ENCODE results near the gene ARHGAP10.
A peak's percentile ranks its signal among the peaks of the same experiment; 100 is the strongest.

The ARHGAP10 gene

DNA sequence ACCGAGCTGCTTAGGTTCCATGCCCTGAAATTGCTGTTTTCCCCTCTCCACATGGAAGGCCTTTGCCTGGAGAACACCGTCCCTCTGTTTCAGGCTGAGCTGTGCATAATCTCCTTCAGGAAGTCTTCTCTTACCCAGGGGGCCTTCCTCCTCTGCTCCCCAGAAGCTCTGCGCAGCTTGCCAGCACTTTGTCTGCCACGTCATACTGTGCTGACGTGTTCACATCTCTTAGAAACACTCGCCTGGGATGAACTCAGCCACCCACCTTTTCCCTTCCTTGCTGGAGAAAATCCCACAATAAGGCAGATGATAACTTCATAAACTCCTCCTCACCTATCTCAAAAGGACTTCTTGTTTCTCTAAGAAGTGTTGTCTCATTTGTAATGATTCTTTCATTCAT lies 110.7 kb downstream of the ARHGAP10 start:
- intact Hi-C loops (cut with DNase I): no loop called here
- peak in 7 of 10 donors; percentile 11 to 87 (median 61) for DNase-seq

DNA sequence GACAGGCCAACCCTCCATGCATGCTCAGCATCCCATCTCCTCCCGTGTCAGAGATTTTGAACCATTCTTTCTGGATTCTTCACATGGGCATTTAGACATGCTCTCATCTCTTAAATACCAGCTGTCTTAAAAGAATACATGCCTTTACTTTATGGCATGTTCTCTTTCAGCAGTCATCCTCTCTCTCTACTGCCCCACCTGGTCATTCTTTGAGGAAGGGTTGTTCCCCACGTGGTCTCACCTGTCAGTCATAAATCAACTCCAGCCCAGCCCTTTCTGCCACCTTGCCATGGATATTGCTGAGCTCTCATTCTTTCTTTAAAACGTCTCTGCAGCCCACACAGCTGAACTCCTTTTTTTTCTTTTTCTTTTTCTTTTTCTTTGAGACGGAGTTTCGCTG lies 111.3 kb downstream of the ARHGAP10 start:
- intact Hi-C loops (cut with DNase I): no loop called here
- no peak for DNase-seq

DNA sequence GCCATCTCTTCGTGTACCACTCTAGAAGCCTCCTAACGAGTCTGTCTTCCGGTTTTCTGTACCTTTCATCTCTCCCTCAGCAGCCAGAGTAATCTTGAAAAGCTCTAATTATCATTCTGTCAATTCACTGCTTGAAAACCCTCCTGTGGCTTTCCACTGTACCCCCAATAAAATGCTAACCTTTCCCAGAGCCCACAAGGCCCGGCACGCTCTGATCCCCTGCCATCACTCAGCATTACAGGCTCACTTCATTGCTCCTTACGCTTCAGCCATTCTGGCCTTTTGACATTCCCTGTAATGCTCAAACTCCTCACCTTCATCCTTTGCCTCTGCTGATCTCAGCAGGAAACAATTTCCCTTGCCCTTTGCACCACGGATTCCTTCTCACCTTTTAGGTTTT lies 112.9 kb downstream of the ARHGAP10 start:
- intact Hi-C loops (cut with DNase I): no loop called here
- no peak for DNase-seq

DNA sequence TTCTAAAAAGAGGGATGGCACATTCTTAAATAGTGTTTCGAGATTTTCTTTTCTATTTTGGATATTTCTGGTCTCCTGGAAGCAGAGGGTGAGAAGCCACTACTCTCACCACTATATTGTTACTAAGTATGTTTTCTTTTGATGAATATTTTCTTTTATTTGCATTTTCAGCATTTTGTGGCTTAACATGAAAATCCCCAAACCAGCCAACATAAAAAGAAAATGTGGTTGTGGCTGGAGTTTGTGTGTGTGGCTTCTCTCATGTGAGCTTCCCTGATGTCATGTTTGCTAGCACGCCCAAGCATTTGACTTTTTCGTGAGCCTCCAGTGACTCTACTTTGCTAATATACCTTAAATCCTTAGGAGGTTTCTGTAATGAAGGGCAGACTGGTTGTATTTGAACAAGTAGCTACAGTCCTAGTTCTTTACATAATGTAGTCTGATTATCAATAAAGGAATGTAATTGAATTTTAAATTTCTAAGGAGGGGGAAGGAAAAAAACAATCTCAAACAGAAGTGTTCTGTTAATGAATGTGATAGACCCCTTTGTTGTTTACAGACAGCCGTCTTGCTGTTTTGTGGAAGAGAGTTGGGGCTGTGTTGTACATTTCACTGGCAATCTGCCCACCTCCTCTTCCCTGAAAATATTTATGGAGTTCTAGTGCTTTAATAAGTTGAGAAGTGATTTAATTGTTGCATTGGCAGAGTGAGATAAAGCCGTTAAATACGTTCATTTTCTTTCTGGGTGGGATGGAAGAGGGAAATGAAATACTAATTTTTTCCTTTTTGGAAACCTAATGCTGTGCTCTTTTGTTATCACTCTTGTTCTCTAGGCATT lies 114.6 kb downstream of the ARHGAP10 start:
- no peak for DNase-seq
- intact Hi-C loops (cut with DNase I): no loop called here

DNA sequence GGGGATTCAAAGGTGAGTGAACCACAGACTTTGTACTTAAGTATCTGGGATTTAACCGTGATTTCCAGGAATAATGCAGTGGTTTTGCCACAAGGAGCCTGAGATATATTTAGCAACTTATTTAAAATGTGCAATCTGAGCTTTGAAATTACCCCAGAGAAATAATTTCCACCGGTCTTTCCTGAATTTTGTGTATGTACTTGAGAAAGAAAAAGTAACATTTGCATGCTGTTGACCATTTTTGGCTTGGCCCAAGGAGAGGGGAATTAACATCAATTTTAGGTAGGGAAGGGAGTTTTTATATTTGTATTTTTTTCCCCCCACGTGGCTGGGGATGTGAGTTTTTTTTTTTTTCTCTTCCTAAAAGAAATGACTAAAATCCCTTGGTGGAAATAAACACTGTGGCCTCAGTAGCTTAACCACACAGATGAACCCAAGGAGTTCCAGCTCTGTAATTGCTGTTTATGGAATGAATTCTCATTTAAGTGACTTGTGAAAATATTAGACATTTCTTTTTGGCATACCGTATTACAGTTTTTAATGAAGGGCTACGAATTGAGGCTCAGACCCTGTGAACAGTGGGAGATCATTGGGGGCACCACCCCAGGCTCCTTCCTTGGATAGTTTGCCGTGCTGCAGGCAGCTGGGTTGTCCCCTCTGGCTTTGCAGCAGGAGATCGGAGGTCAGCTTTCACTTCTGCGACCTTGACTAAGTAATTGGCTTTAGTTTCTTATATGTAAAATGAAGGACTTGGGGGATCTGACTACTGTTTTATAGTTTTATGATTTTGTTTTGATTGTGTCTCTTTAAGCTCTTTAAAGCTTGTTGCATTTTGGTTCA lies 116.1 kb downstream of the ARHGAP10 start:
- no peak for DNase-seq
- intact Hi-C loops (cut with DNase I): no loop called here

DNA sequence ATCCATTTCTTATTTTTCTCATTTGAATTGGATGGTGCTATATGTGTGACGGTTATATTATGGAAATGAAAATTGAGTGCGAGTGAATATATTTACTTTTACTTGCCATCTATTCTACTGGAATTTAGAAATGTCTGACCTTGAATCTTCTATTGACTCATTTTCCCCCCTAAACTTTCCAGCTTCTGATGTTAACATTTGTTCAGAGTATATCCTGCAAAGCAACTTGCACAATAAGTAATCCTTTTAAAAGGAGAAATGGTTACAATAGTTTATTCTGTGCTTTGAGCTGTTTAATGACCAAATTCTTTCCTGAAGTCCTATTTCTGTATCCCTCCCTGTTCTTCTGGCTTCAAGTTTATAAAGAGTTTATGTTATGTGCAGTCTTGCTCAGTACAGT lies 116.7 kb downstream of the ARHGAP10 start:
- no peak for DNase-seq
- intact Hi-C loops (cut with DNase I): no loop called here

DNA sequence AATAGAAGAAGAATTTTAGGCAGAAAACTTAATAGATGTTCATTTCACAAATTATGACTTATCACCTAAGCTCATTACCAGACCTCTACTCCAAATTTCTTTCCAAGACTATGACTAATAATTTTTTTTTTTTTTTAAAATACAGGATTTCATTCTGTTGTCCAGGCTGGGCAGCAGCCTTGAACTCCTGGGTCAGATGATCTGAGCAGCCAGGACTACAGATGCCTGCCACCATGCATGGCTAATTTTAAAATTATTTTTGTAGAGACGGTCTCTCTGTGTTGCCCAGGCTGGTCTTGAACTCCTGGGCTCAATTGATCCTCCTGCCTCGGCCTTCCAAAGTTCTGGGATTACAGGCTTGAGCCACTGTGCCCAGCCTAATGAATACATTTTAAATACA lies 119.2 kb downstream of the ARHGAP10 start:
- DNase-seq: no peak
- intact Hi-C loops (cut with DNase I): no loop called here

DNA sequence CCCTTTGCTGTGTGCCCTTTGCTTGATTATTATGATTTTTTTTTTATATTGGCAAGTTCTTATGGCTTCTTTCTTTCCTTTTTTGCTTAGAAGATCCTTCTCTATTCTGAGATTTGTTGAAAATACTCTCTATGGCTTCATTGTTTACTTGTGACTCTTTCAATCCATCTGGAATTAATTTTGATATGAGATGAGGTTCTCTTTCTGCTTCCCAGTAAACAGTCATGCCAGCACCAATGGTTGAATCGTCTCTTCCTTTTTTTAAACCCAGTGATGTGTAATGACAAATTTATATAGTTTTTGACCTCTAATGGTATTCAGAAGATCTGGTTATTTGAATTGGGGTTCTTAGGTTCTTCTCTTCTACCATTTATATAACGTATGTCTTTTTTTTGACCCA lies 121.8 kb downstream of the ARHGAP10 start:
- intact Hi-C loops (cut with DNase I): no loop called here
- DNase-seq: no peak

DNA sequence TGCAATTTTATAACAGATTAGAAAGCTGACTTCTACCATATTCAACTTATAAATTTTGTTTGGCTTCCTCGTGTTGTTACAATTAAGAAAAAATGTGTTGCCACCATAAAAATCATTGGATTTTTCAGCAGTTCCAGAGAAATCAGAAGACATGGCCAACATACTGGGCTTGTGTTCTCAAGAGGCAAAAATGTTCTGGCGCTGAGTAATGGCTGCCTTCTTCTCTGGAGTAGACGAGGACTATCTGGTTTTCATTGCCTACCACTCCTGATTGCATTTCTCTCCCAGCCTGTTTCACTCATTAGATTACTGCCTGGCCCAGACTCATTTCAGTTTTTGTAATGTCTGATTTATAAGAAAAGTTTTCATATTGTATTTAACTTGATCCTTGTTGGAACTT lies 122.3 kb downstream of the ARHGAP10 start:
- intact Hi-C loops (cut with DNase I): no loop called here
- no peak for DNase-seq

DNA sequence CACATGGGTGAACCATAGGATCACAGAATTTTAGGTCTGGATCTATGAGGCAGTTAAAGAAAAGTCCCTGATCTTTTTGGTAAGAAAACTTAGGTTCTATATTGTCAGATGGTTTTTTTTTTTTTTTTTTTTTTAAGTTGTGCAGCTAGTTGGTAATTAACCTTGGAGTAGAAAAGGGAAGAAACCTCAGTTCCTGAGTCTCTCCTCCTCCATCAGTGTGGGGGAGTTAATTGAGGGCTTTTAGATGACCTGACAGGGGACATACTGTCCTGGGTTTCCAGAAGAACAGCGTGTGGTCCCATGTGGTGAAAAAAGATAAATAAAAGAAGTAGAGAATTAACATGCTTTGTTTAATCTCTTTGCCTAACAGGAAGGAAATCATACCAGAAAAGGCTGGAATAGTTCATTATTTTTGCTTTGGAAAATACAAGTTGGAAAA lies 123.7 kb downstream of the ARHGAP10 start:
- intact Hi-C loops (cut with DNase I): no loop called here
- DNase-seq: no peak

DNA sequence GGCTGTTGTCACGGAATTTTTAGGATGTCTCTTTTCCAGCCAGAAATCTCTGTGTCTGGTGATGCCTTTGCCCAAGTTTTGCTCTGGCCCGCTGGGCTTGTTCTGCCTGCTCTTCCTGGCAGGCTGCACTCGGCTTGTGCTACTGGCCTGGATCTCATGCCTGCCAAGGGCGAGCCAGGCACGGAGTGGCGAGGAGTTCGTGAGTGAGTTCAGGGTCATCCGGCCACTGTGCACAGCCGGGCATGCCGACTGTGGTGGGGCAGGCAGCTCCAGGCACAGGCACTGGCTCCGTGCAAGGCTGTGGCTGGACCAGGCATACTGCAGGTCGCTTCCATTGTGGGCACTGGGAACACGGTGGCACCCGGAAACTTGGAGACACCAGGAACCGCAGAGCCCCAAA lies 129.1 kb downstream of the ARHGAP10 start:
- intact Hi-C loops (cut with DNase I): loop anchor here (10.0 kb wide), 2 partner anchors 266 to 746 kb away; no protein-coding TSS in a partner anchor
- DNase-seq: peak in 1 of 10 donors; percentile 77

DNA sequence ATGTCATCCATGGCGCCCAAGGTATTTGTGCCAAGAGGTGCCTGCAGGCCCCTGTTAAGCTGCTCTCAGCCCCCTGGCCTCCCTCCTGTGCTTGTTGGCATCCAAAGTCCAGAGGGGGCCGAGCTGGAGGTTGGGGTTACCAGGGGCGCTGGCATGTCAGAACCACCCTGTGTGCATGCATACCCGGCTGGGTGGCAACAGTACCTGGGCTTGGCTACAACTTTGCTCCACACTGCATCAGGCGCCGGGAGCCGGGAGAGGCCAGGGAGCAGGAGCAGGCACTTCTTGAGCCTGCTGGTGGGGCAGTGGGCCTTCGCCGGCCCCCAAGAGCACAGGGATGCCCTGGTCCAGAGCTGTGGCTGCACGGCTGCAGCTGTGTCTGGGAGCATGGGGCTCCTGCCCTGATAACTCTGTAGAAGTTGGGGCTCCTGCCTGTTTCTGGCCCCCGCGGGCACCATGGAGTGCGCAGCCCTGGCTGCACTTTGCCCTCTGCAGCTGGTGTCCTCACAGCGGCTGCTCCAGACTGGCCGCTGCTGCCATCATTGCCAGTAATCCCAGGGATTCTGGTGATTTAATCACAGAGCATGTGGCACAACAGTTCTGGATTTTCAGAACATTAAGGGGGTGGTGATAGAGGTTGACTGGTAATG lies 130.3 kb downstream of the ARHGAP10 start:
- peak in 2 of 10 donors; percentile 55 to 83 for DNase-seq
- intact Hi-C loops (cut with DNase I): loop anchor here (10.0 kb wide), 2 partner anchors 267 to 747 kb away; no protein-coding TSS in a partner anchor

DNA sequence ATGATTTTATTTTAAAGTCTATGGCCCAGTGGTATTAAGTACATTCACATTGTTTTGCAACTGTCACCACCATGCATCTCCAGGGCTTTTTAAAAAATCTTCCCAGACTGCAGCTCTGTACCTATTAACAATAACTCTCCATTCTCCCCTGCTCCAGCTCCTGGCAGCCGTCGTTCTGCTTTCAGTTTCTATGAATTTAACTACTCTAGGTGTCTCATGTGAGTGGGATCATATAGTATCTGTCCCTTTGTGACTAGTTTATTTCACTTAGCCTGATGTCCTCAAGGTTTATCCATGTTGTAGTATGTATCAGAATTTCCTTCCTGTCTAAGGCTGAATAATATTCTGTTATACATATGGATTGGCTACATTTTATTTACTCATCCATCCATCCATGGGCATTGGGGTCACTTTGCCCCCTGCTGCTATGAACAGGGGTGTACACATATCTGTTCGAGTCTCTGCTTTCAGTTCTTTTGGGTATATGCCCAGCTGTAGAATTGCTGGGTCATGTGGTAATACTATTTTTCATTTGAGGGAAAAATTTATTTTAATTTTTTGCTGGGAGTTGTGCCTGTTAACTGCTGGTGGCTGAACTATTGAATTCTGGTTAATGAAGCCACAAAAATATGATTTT lies 131.3 kb downstream of the ARHGAP10 start:
- intact Hi-C loops (cut with DNase I): loop anchor here (10.0 kb wide), 2 partner anchors 268 to 748 kb away; no protein-coding TSS in a partner anchor
- DNase-seq: no peak

DNA sequence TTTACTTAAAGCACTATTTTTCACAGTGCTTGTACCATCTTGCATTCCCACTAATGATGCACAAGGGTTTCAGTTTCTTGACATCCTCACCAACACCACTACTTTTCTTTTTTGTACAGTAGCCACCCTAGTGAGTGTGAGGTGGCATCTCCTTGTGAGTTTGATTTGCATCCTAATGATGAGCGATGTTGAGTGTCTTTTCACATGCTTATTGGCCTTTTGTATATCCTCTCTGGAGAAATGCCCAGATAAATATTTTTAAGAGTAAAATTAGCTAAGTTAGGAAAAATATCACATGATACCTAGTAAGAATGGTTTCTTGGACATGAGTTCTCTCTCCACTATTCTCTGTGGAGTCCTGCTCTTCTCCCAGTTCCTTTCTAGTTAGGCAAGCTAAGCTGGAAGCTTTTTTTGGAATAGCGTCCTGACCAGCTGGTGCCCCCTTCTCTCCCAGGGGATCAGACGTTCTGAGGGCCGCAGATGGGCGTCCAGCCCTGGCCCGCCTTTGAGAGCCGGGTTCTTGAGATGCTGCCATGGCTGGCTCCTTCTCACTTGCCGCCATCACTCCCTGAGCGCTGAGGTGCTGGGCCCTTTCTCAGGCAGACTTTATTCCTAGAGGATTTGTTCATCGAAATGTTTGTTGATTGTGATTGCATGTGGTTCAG lies 132.1 kb downstream of the ARHGAP10 start:
- DNase-seq: no peak
- intact Hi-C loops (cut with DNase I): loop anchor here (10.0 kb wide), 2 partner anchors 269 to 749 kb away; no protein-coding TSS in a partner anchor

DNA sequence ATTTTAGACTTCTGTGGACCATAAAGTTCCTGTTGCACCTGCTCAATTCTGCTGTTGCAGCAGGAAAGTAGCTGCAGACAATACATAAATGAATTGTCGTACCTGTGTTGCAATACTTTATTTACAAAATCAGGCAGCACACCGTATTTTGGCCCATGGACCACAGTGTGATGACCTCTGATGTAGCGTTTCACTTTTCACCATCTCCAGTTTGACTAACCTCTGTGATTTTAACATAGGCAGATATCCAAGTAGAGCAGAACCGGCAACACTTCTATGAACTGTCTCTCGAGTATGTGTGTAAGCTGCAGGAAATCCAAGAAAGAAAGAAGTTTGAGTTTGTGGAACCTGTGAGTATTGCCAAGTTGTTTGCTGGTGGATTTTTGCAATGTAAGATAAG lies 132.7 kb downstream of the ARHGAP10 start:
- DNase-seq: no peak
- intact Hi-C loops (cut with DNase I): loop anchor here (5.0 to 10.0 kb wide), 4 partner anchors 270 to 847 kb away; no protein-coding TSS in a partner anchor

DNA sequence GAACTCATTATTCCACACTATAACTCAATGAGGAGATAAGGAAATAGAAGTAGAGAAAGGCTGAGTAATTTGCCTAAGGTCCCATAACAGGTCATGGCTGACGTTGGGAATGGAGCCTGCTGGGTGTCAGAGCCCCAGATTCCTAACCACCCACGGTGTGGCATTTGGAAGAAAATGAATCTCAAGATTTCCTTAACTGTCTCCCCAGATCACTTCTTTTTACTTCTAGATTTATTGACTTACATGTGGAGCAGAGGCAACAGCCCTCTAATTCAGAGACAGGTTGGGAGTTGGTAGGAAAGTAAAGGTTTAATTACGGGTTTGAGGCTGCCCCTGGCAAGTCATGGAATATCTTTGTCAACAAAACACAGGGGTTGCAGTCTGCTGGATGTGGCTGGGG lies 134.0 kb downstream of the ARHGAP10 start:
- DNase-seq: no peak
- intact Hi-C loops (cut with DNase I): loop anchor here (1.0 to 10.0 kb wide), 5 partner anchors 158 to 849 kb away; no protein-coding TSS in a partner anchor

DNA sequence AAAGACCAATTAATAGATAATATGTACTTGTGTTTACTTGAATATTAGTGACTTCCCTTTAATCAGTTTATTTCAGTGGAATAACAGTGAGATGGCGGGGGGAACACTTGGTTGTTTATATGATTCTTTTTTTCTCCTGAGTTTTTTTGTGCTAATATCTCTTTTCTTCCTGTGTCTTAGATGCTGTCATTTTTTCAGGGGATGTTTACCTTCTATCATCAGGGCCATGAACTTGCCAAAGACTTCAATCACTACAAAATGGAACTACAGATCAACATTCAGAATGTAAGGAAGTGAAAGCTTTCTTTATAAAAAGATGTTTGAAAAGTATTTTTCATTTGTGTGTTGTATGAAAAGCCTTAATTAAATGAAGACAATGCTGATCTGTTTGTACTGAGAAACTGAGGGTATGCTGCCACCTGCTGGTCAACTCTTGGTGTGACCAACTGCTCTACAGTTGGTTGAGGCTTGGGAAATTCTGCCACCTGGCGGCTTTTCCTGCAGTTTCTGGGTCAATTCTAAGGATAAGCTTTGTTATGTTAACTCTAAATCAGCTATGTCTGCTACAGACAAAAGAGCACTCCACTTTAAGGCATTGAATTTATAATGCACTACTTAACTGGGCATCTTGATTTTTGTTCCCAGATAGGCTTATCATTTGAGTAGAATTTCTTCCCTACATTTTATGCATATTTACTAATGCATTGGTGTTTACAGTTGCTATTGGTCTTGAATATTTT lies 134.8 kb downstream of the ARHGAP10 start:
- peak; percentile 82 to 98 (median 94) for DNase-seq
- intact Hi-C loops (cut with DNase I): loop anchor here (1.0 to 10.0 kb wide), 5 partner anchors 158 to 849 kb away; no protein-coding TSS in a partner anchor

DNA sequence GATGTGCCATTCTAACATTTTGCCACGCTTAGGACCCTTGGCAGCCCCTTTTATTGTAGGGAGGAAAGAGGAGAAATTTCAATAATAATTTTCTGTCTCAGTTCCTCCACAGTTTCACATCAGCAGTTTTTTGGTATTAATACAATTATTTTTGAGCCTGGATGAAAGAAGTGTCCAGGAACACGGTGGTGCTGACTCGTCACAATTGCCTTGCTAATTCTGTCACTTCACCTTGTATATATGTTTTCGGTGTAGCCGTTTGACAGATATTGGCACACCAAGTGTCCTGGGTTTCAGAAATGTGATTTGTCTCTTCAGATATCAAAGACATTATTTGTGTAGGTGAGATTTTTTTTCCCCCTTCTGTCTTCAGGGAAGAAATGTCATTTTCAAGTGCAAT lies 142.2 kb downstream of the ARHGAP10 start:
- DNase-seq: no peak
- intact Hi-C loops (cut with DNase I): no loop called here

DNA sequence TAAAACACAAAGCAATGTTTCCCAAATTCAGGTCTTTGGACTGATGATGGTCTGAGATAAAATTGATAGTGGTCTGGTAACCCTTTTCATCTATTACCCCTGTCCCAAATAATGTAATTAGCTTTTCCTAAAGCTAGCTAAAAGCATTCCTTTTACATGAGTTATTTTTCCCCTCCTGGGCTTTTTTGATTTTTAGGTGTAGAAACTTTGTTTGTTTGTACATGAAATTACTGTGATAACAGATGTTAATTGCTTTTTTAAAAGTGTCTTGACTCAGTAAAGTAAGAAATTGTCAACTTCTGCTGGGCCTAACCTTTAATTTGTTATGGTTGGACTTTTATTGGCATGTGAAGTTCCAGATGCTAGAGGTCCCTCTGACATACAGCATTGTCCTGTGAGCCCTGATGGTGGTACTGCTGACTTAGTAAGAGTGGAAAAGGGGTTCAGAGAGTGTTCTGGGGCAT lies 145.5 kb downstream of the ARHGAP10 start:
- intact Hi-C loops (cut with DNase I): no loop called here
- DNase-seq: no peak

All from posterior cingulate gyrus (tissue), 11 donors.